Loucy (cell line): ENCODE data around the gene MIA2.

Source experiments
- EZH2phosphoT487 ChIP-seq: fragments of 200-600 bp; IDR thresholded peaks from 2 replicates; pipeline ENCODE4 v1.6.1; 2018; ENCODE audit warnings: antibody characterized with exemption, mild to moderate bottlenecking, moderate library complexity, borderline replicate concordance
- TF ChIP-seq, protein P1 (sequence below): fragments of 200-600 bp; sonication (generic); conservative IDR thresholded peaks from 2 replicates; pipeline ENCODE4 v1.5.1; 2014; ENCODE audit warnings: mild to moderate bottlenecking, antibody characterized with exemption, low read length

DNA sequence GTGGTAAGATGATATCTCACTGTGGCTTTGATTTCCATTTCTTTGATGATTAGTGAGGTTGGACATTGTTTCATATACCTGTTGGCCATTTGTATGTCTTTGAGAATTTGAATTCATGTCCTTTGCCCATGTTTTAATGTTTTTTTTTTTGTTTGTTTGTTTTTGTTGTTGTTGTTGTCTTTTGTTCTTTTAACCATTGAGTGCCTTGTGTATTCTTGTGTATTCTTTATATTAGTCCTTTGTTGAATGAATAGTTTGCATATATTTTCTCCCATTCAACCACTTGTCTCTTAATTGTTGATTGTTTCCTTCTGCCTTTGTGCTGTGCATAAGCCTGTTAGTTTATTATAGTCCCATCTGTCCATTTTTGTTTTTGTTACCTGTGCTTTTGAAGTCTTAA is 126.6 kb downstream of the MIA2 start:
- TF ChIP-seq, protein P1, sequence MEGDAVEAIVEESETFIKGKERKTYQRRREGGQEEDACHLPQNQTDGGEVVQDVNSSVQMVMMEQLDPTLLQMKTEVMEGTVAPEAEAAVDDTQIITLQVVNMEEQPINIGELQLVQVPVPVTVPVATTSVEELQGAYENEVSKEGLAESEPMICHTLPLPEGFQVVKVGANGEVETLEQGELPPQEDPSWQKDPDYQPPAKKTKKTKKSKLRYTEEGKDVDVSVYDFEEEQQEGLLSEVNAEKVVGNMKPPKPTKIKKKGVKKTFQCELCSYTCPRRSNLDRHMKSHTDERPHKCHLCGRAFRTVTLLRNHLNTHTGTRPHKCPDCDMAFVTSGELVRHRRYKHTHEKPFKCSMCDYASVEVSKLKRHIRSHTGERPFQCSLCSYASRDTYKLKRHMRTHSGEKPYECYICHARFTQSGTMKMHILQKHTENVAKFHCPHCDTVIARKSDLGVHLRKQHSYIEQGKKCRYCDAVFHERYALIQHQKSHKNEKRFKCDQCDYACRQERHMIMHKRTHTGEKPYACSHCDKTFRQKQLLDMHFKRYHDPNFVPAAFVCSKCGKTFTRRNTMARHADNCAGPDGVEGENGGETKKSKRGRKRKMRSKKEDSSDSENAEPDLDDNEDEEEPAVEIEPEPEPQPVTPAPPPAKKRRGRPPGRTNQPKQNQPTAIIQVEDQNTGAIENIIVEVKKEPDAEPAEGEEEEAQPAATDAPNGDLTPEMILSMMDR = no peak
- no peak for TF ChIP-seq EZH2phosphoT487
